ENCODE measurements around the gene EEF1E1. TPM values are rescaled to one million over a fixed set of nuclear protein-coding genes. Genes with fewer than 3 reads are reported as not detected.

The EEF1E1 gene
- total and polyA plus RNA-seq, 2 donors (not counting 1 experiment from before 2014, with no cell fraction given), result 38.1 to 50.7 TPM

DNA sequence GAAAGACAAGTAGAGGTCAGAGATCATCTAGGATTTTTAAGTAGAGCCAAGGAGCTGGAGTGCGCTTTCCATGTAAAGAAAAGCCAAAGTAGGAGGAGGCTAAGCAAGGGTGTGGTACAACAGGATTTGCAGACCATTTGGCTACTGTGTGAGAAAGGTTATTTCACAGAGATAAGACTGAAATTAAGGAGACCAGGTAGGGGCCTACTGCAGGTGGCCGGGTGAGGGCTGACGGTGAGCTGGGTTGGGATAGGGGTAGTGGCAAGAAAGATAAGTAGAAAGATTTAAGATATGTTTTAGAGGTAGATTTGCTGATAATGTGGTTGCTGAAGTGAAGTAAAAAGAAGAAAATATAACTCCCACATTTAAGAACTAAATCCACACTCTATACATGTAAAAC is 42.0 kb downstream of the EEF1E1 start:
- no peak overlapping the region for H2AFZ ChIP-seq (ENCODE audit: low read length)
- no peak for DNase-seq (ENCODE audit: low read depth in 2 of 2)
- H3K9ac ChIP-seq (ENCODE audit: insufficient read depth, low read length), result no peak overlapping the region
- TF ChIP-seq, protein P1, sequence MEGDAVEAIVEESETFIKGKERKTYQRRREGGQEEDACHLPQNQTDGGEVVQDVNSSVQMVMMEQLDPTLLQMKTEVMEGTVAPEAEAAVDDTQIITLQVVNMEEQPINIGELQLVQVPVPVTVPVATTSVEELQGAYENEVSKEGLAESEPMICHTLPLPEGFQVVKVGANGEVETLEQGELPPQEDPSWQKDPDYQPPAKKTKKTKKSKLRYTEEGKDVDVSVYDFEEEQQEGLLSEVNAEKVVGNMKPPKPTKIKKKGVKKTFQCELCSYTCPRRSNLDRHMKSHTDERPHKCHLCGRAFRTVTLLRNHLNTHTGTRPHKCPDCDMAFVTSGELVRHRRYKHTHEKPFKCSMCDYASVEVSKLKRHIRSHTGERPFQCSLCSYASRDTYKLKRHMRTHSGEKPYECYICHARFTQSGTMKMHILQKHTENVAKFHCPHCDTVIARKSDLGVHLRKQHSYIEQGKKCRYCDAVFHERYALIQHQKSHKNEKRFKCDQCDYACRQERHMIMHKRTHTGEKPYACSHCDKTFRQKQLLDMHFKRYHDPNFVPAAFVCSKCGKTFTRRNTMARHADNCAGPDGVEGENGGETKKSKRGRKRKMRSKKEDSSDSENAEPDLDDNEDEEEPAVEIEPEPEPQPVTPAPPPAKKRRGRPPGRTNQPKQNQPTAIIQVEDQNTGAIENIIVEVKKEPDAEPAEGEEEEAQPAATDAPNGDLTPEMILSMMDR (conservative IDR thresholded peaks at IDR 0.05 in 1 of 2, IDR thresholded peaks at IDR 0.05 in 1 of 2; ENCODE audit: low read depth in 1 of 2, low read length in 2 of 2), result no peak
- no peak for TF ChIP-seq EZH2 (IDR thresholded peaks at IDR 0.05; ENCODE audit: low read length, missing control alignments)
- no peak overlapping the region for H3K4me2 ChIP-seq (ENCODE audit: extremely low read depth, insufficient read depth, low read length)
- H3K4me3 ChIP-seq (replicated peaks in 1 of 4; ENCODE audit: control extremely low read depth in 1 of 4, insufficient read depth in 1 of 4, low read depth in 3 of 4, low read length in 4 of 4), result no peak overlapping the region
- H3K36me3 ChIP-seq (ENCODE audit: control insufficient read depth, insufficient read depth, low read length), result no peaks in the 10 kb centered on the region
- no peaks in the 10 kb centered on the region for H3K27me3 ChIP-seq (ENCODE audit: control insufficient read depth, insufficient read depth, low read length)
- no peaks in the 10 kb centered on the region for H3K79me2 ChIP-seq (ENCODE audit: control insufficient read depth, insufficient read depth, low read length)
- H3K9me3 ChIP-seq (ENCODE audit: control insufficient read depth, insufficient read depth, low read depth, low read length), result no peaks in the 10 kb centered on the region
- H4K20me1 ChIP-seq (ENCODE audit: control insufficient read depth, extremely low read depth, insufficient read depth, low read length), result no peaks in the 10 kb centered on the region
- H3K27ac ChIP-seq (ENCODE audit: insufficient read depth, low read length), result no peak overlapping the region
- H3K4me1 ChIP-seq (ENCODE audit: control insufficient read depth, extremely low read depth, insufficient read depth, low read length), result peaks cover 2% of the 10 kb centered on the region

DNA sequence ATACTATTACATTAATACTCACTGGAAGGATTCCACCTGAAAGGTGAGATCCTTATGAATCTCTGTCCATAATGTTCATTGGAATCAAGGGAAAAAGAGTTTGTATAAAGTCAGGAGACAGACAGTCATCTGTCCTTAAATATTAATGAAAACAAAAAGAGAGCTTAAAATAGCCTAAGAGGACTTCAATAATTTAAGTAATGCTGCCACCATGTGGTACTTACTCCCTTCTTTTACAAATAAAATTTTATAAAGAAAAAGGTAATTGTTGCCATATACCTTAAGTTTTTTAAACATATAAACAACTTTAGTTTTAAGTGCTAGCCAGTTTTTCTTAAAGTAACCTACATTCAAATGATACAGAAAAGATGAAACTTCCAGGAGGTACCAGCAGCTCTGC is 43.2 kb downstream of the EEF1E1 start:
- Histone ChIP-seq H4K20me1 (ENCODE audit: control insufficient read depth, extremely low read depth, insufficient read depth, low read length) (no peaks in the 10 kb centered on the region), H3K27me3 (ENCODE audit: control insufficient read depth, insufficient read depth, low read length) (no peaks in the 10 kb centered on the region), H3K9ac (ENCODE audit: insufficient read depth, low read length) (no peak overlapping the region), H2AFZ (ENCODE audit: low read length) (no peak overlapping the region), H3K4me1 (ENCODE audit: control insufficient read depth, extremely low read depth, insufficient read depth, low read length) (no peaks in the 10 kb centered on the region), H3K79me2 (ENCODE audit: control insufficient read depth, insufficient read depth, low read length) (no peaks in the 10 kb centered on the region), H3K4me2 (ENCODE audit: extremely low read depth, insufficient read depth, low read length) (no peak overlapping the region), H3K4me3 (replicated peaks in 1 of 4; ENCODE audit: control extremely low read depth in 1 of 4, insufficient read depth in 1 of 4, low read depth in 3 of 4, low read length in 4 of 4) (no peak overlapping the region), H3K36me3 (ENCODE audit: control insufficient read depth, insufficient read depth, low read length) (no peaks in the 10 kb centered on the region), H3K27ac (ENCODE audit: insufficient read depth, low read length) (no peak overlapping the region), H3K9me3 (ENCODE audit: control insufficient read depth, insufficient read depth, low read depth, low read length) (no peaks in the 10 kb centered on the region)
- peak; percentile 42 to 74 for DNase-seq (ENCODE audit: low read depth in 2 of 2)
- TF ChIP-seq, protein P1 (conservative IDR thresholded peaks at IDR 0.05 in 1 of 2, IDR thresholded peaks at IDR 0.05 in 1 of 2; ENCODE audit: low read depth in 1 of 2, low read length in 2 of 2), result peak in 1 of 2 donors; percentile 19
- no peak for TF ChIP-seq EZH2 (IDR thresholded peaks at IDR 0.05; ENCODE audit: low read length, missing control alignments)

DNA sequence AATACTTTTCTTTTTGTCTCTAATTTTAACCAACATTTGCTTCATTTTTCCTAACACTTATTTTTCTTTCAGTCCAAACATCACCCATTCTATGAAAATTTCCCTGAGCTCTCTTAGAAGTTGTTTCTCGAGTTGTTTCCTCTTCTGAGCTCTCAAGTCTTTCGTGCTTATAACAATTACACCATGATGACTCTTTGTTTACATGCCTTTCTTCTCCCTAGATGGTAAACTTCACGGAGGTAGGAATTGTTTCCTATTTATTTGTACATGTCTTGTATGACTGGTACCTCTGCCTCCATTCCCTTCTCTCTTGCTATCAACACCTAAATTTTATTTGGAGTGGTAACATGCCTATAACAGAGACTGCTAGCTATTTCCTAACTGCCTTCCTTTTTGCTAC is 44.6 kb downstream of the EEF1E1 start:
- TF ChIP-seq EZH2 (IDR thresholded peaks at IDR 0.05; ENCODE audit: low read length, missing control alignments), result no peak
- TF ChIP-seq, protein P1 (conservative IDR thresholded peaks at IDR 0.05 in 1 of 2, IDR thresholded peaks at IDR 0.05 in 1 of 2; ENCODE audit: low read depth in 1 of 2, low read length in 2 of 2), result no peak
- Histone ChIP-seq H4K20me1 (ENCODE audit: control insufficient read depth, extremely low read depth, insufficient read depth, low read length) (no peaks in the 10 kb centered on the region), H2AFZ (ENCODE audit: low read length) (no peak overlapping the region), H3K4me3 (replicated peaks in 1 of 4; ENCODE audit: control extremely low read depth in 1 of 4, insufficient read depth in 1 of 4, low read depth in 3 of 4, low read length in 4 of 4) (no peak overlapping the region), H3K27ac (ENCODE audit: insufficient read depth, low read length) (no peak overlapping the region), H3K36me3 (ENCODE audit: control insufficient read depth, insufficient read depth, low read length) (no peaks in the 10 kb centered on the region), H3K4me1 (ENCODE audit: control insufficient read depth, extremely low read depth, insufficient read depth, low read length) (no peaks in the 10 kb centered on the region), H3K79me2 (ENCODE audit: control insufficient read depth, insufficient read depth, low read length) (no peaks in the 10 kb centered on the region), H3K9ac (ENCODE audit: insufficient read depth, low read length) (no peak overlapping the region), H3K4me2 (ENCODE audit: extremely low read depth, insufficient read depth, low read length) (no peak overlapping the region), H3K9me3 (ENCODE audit: control insufficient read depth, insufficient read depth, low read depth, low read length) (no peaks in the 10 kb centered on the region), H3K27me3 (ENCODE audit: control insufficient read depth, insufficient read depth, low read length) (no peaks in the 10 kb centered on the region)
- no peak for DNase-seq (ENCODE audit: low read depth in 2 of 2)

Measured in fibroblast of lung (primary cell).